COLO668 (cell line): Measurements from ENCODE around the gene ADCY2.

Source experiments
- DNase-seq: peaks from one replicate; lab custom pipeline; 2025; ENCODE audit not compliant: unreplicated experiment; lab: John Stamatoyannopoulos, UW

Gene ADCY2

GRCh38 chr5:7437836-7438235 lies 41.9 kb downstream of the ADCY2 start:
- DNase-seq: no peak

GRCh38 chr5:7445068-7445467 lies 49.1 kb downstream of the ADCY2 start:
- no peak for DNase-seq

GRCh38 chr5:7445831-7446230 lies 49.9 kb downstream of the ADCY2 start:
- DNase-seq: no peak

GRCh38 chr5:7446913-7447312 lies 51.0 kb downstream of the ADCY2 start:
- no peak for DNase-seq

GRCh38 chr5:7453947-7454346 lies 58.0 kb downstream of the ADCY2 start:
- no peak for DNase-seq

GRCh38 chr5:7456206-7456605 lies 60.3 kb downstream of the ADCY2 start:
- DNase-seq: no peak

- DNase-seq: no peak
Observed at GRCh38 chr5:7461371-7461770, 65.4 kb downstream of the ADCY2 start.

- no peak for DNase-seq
Observed at GRCh38 chr5:7462758-7463157, 66.8 kb downstream of the ADCY2 start.

GRCh38 chr5:7464182-7464581 lies 68.2 kb downstream of the ADCY2 start:
- no peak for DNase-seq

- DNase-seq: no peak
Observed at GRCh38 chr5:7467179-7467578, 71.2 kb downstream of the ADCY2 start.

- DNase-seq: no peak
Observed at GRCh38 chr5:7468742-7469141, 72.8 kb downstream of the ADCY2 start.

- DNase-seq: no peak
Observed at GRCh38 chr5:7471710-7472109, 75.8 kb downstream of the ADCY2 start.

GRCh38 chr5:7473115-7473514 lies 77.2 kb downstream of the ADCY2 start:
- DNase-seq: no peak

- no peak for DNase-seq
Observed at GRCh38 chr5:7473668-7474215, 77.8 kb downstream of the ADCY2 start.

- DNase-seq: no peak
Observed at GRCh38 chr5:7474821-7475403, 79.0 kb downstream of the ADCY2 start.

GRCh38 chr5:7478459-7478858 lies 82.5 kb downstream of the ADCY2 start:
- DNase-seq: no peak

- no peak for DNase-seq
Observed at GRCh38 chr5:7488734-7489133, 92.8 kb downstream of the ADCY2 start.

GRCh38 chr5:7492371-7492770 lies 96.4 kb downstream of the ADCY2 start:
- no peak for DNase-seq

GRCh38 chr5:7493081-7493480 lies 97.1 kb downstream of the ADCY2 start:
- no peak for DNase-seq

- no peak for DNase-seq
Observed at GRCh38 chr5:7493622-7494021, 97.7 kb downstream of the ADCY2 start.

GRCh38 chr5:7494481-7495130 lies 98.7 kb downstream of the ADCY2 start:
- no peak for DNase-seq

- no peak for DNase-seq
Observed at GRCh38 chr5:7495131-7495517, 99.2 kb downstream of the ADCY2 start.

GRCh38 chr5:7500256-7500655 lies 104.3 kb downstream of the ADCY2 start:
- DNase-seq: no peak
